Natural killer cell (primary cell): ENCODE data around the gene IL17C. TPM values are rescaled to one million over a fixed set of nuclear protein-coding genes. Genes with fewer than 3 reads are reported as not detected.

Experiments used
- ATAC-seq, 3 donors: fragments of 150-1000 bp in 2 of 3; fragments of 200-7000 bp in 1 of 3; cut with Tn5 transposase; 1 replicate in 1 of 3; 2 replicates in 2 of 3; pipeline ENCODE4 v1.10.0; 2021; ENCODE audit warnings: mild to moderate bottlenecking in 2 of 3, moderate library complexity in 2 of 3
- DNase-seq, 2 donors: peaks; one replicate each; pipeline versions ENCODE4 v3.0.0 to v3.0.0-alpha.2; 2013 to 2021; ENCODE audit warnings: mixed read lengths in 1 of 2
- H3K27ac ChIP-seq: one replicate; pipeline ENCODE4 v1.5.1; 2013; ENCODE audit warnings: mild to moderate bottlenecking, low read length
- H3K27me3 ChIP-seq: one replicate; pipeline ENCODE4 v1.6.1; 2013; ENCODE audit warnings: low read length; ENCODE audit not compliant: control insufficient read depth, insufficient read depth
- H3K36me3 ChIP-seq: one replicate; pipeline ENCODE4 v1.6.1; 2013; ENCODE audit warnings: low read length; ENCODE audit not compliant: control insufficient read depth, insufficient read depth
- H3K4me1 ChIP-seq: one replicate; pipeline ENCODE4 v1.6.1; 2013; ENCODE audit warnings: low read length; ENCODE audit not compliant: control insufficient read depth, insufficient read depth
- H3K4me3 ChIP-seq: one replicate; pipeline ENCODE4 v1.5.1; 2013; ENCODE audit warnings: low read length
- H3K9me3 ChIP-seq: one replicate; pipeline ENCODE4 v1.6.1; 2013; ENCODE audit warnings: low read length; ENCODE audit not compliant: control insufficient read depth, insufficient read depth
- H3K27ac Mint-ChIP-seq, 2 donors: one replicate each; pipeline ENCODE4 v1.8.0; 2022; ENCODE audit warnings: mild to moderate bottlenecking in 2 of 2, mixed read lengths in 2 of 2, moderate library complexity in 1 of 2
- H3K27me3 Mint-ChIP-seq, 2 donors: one replicate each; pipeline ENCODE4 v1.8.0; 2022; ENCODE audit warnings: low read depth in 2 of 2, mixed read lengths in 2 of 2
- H3K36me3 Mint-ChIP-seq: one replicate; pipeline ENCODE4 v1.8.0; 2022; ENCODE audit warnings: mixed read lengths
- H3K4me1 Mint-ChIP-seq, 2 donors: one replicate each; pipeline ENCODE4 v1.8.0; 2022; ENCODE audit warnings: mixed read lengths in 2 of 2
- H3K4me3 Mint-ChIP-seq: one replicate; pipeline ENCODE4 v1.8.0; 2022; ENCODE audit warnings: mild to moderate bottlenecking, moderate library complexity, mixed read lengths
- H3K9me3 Mint-ChIP-seq, 2 donors: one replicate each; pipeline ENCODE4 v1.8.0; 2022; ENCODE audit warnings: mixed read lengths in 2 of 2
- WGBS: methylation state at CpG from one replicate; pipeline ENCODE4 v1.1.7; 2013; ENCODE audit warnings: missing lambda C conversion rate; ENCODE audit not compliant: insufficient coverage; 5-methylcytosine and 5-hydroxymethylcytosine counted together
- intact Hi-C: fragments of 100-400 bp; cut with micrococcal nuclease; formaldehyde crosslinking; loops from one replicate; pipeline ENCODE4 v1.14.2; 2022
- total RNA-seq, 4 donors: library from RNA; stranded (reverse); fragments of 120-200 nt in 1 of 4; gene quantifications; one replicate each; pipeline versions ENCODE4 v1.2.3 to v1.2.4, GENCODE V29; 2013 to 2022
- TF ChIP-seq, protein P1 (sequence below): fragments of 200-600 bp; IDR thresholded peaks from one replicate; pipeline ENCODE4 v1.8.0; 2022; ENCODE audit warnings: antibody characterized with exemption

IL17C gene
- total RNA-seq, 3 donors from 2014 or later (not counting 1 experiment from before 2014, with no cell fraction given): 0.61 to 3.0 (median 1.2) TPM

DNA sequence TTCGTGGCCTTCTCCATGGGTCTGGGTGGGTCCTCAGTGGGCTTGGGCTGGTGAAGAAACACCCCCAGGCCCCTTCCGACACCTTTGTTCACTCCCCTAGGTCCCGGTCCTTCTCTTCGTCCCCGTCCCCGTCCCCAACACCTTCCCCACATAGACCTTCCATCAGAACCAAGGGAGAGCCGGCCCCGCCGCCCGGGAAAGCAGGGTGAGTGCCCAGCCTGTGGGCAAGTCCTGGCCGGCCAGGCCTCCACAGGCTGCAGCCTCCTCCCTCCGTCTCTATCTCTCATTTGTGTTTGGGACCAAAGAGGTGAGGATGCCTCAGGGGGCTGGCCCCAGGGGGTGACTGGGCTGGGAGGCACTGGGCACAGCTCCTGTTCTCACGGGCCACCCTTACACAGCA, 14.5 kb upstream of the IL17C start:
- H3K36me3 Mint-ChIP-seq: no peaks in the 10 kb centered on the region
- H3K27me3 Mint-ChIP-seq: no peaks in the 10 kb centered on the region
- Histone ChIP-seq H3K27ac (no peak overlapping the region), H3K4me3 (no peak overlapping the region), H3K36me3 (peaks cover 53% of the 10 kb centered on the region), H3K9me3 (no peaks in the 10 kb centered on the region), H3K27me3 (no peaks in the 10 kb centered on the region), H3K4me1 (peaks cover 40% of the 10 kb centered on the region)
- 93% methylated on average over 13 of the region's 13 CpGs for WGBS
- H3K9me3 Mint-ChIP-seq: no peaks in the 10 kb centered on the region
- peak overlapping the region in 1 of 2 donors; percentile 29 for H3K27ac Mint-ChIP-seq
- no peak overlapping the region for H3K4me3 Mint-ChIP-seq
- intact Hi-C loops: no loop called here
- H3K4me1 Mint-ChIP-seq: peaks cover 20 to 29% of the 10 kb centered on the region in 2 donors
- ATAC-seq (no peak), DNase-seq (no peak)
- TF ChIP-seq, protein P1, sequence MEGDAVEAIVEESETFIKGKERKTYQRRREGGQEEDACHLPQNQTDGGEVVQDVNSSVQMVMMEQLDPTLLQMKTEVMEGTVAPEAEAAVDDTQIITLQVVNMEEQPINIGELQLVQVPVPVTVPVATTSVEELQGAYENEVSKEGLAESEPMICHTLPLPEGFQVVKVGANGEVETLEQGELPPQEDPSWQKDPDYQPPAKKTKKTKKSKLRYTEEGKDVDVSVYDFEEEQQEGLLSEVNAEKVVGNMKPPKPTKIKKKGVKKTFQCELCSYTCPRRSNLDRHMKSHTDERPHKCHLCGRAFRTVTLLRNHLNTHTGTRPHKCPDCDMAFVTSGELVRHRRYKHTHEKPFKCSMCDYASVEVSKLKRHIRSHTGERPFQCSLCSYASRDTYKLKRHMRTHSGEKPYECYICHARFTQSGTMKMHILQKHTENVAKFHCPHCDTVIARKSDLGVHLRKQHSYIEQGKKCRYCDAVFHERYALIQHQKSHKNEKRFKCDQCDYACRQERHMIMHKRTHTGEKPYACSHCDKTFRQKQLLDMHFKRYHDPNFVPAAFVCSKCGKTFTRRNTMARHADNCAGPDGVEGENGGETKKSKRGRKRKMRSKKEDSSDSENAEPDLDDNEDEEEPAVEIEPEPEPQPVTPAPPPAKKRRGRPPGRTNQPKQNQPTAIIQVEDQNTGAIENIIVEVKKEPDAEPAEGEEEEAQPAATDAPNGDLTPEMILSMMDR: no peak

DNA sequence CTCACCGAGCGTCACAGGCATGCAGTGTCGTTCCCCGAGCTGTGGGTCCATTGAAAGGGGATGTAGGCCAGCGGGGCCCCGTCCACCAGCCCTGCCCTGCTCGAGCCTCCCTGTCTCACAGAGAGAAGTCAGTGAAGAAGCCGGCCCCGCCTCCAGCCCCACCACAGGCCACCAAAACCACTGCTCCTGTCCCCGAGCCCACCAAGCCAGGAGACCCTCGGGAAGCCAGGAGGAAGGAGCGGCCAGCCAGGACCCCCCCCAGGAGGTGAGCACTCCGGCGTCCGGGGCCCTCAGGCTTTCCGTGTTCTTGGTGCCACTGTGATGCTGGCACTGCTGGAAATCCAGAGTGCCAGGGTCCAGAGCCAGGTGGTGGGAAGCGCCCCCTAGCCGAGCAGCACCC, 13.9 kb upstream of the IL17C start:
- 94% methylated on average over 18 of the region's 18 CpGs for WGBS
- Mint-ChIP-seq H3K4me1 (peaks cover 14 to 23% of the 10 kb centered on the region in 2 donors), H3K27ac (no peak overlapping the region), H3K9me3 (no peaks in the 10 kb centered on the region), H3K27me3 (no peaks in the 10 kb centered on the region), H3K36me3 (no peaks in the 10 kb centered on the region), H3K4me3 (no peak overlapping the region)
- peaks cover 34% of the 10 kb centered on the region for H3K4me1 ChIP-seq
- no peaks in the 10 kb centered on the region for H3K9me3 ChIP-seq
- intact Hi-C loops: no loop called here
- H3K27me3 ChIP-seq: no peaks in the 10 kb centered on the region
- H3K36me3 ChIP-seq: peaks cover 53% of the 10 kb centered on the region
- H3K27ac ChIP-seq: no peak overlapping the region
- TF ChIP-seq, protein P1: no peak
- ATAC-seq (no peak), DNase-seq (no peak)
- H3K4me3 ChIP-seq: no peak overlapping the region

DNA sequence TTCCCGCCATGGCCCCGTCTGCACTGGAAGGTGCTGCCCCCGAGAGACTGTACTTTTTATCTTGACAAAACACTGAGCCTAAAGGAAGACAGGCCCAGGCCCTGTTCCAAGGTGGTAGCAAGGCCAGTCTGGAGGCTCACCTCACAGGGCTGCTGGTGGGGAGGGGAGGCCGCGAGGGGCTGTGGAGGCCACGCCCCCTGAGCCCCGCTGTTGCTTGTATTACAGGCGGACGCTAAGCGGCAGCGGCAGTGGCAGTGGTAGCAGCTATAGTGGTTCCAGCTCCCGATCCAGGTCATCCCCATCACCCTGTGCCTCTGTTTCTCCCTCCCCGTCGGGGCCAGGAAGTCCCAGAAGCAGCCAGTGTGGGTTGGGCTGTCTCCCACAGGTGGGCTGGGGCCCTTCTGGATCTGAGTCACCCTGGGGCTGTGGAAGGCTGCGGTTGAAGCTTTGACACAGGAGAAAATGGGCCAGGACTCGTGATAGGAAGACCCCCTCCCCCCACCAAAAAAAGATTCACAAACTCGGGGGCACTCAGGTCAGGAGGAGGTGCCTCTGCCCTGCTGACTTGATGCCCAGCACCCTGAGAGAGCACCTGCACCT, 13.3 kb upstream of the IL17C start:
- no peaks in the 10 kb centered on the region for H3K27me3 ChIP-seq
- ATAC-seq (no peak), DNase-seq (no peak)
- peaks cover 28% of the 10 kb centered on the region for H3K4me1 ChIP-seq
- H3K36me3 Mint-ChIP-seq: no peaks in the 10 kb centered on the region
- H3K36me3 ChIP-seq: peaks cover 57% of the 10 kb centered on the region
- H3K4me1 Mint-ChIP-seq: peaks cover 8 to 17% of the 10 kb centered on the region in 2 donors
- no peaks in the 10 kb centered on the region for H3K27me3 Mint-ChIP-seq
- H3K9me3 ChIP-seq: no peaks in the 10 kb centered on the region
- intact Hi-C loops: no loop called here
- H3K9me3 Mint-ChIP-seq: no peaks in the 10 kb centered on the region
- TF ChIP-seq, protein P1: no peak
- H3K4me3 Mint-ChIP-seq: no peak overlapping the region
- no peak overlapping the region for H3K4me3 ChIP-seq
- 91% methylated on average over 17 of the region's 17 CpGs for WGBS
- H3K27ac ChIP-seq: no peak overlapping the region
- no peak overlapping the region for H3K27ac Mint-ChIP-seq

DNA sequence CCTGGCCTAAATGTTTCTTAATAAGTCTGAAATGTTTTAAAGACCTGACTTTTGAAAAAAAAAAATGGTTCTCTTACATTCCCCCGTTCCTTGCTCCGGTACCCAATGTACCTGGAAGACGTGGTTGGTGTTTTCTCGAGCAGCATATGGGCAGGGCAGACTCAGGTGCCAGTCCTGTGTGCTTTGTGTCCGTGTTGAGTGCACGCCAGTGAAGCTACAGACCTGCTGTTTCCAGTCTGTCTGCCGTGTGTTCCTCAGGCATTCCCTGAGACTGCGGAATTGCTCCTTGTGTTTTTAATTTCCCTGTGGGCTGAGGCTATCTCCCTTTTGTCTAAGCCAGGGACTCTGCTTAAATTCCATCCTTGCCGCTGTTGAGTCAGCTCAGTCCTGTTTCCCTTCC, 11.7 kb upstream of the IL17C start:
- Mint-ChIP-seq H3K36me3 (no peaks in the 10 kb centered on the region), H3K4me3 (no peak overlapping the region), H3K27me3 (no peaks in the 10 kb centered on the region), H3K27ac (no peak overlapping the region), H3K9me3 (no peaks in the 10 kb centered on the region), H3K4me1 (peaks cover 0 to 9% of the 10 kb centered on the region in 2 donors)
- DNase-seq: no peak
- peaks cover 64% of the 10 kb centered on the region for H3K36me3 ChIP-seq
- H3K27me3 ChIP-seq: no peaks in the 10 kb centered on the region
- TF ChIP-seq, protein P1: no peak
- WGBS: 97% methylated on average over 9 of the region's 9 CpGs
- no peak overlapping the region for H3K4me3 ChIP-seq
- H3K27ac ChIP-seq: no peak overlapping the region
- H3K9me3 ChIP-seq: no peaks in the 10 kb centered on the region
- no peak for ATAC-seq
- intact Hi-C loops: no loop called here
- peaks cover 12% of the 10 kb centered on the region for H3K4me1 ChIP-seq
